ENCODE measurements around the gene RAP2B.

GRCh38 chr3:153145454-153145853 is 16.6 kb upstream of the RAP2B start:
- no peak for TF ChIP-seq CTCF (IDR thresholded peaks at IDR 0.05; ENCODE audit: insufficient read depth, low read length)
- no peak for TF ChIP-seq REST (IDR thresholded peaks at IDR 0.05; ENCODE audit: insufficient replicate concordance, low read depth)
- TF ChIP-seq POLR2AphosphoS5 (IDR thresholded peaks at IDR 0.05; ENCODE audit: low read depth) = no peak

Measured in HL-60 (cell line).